IMR-90 (cell line): ENCODE measurements around the gene ZNF385B.

Experiments
- FOS ChIP-seq: fragments of 150-350 bp; IDR thresholded peaks from 2 replicates; pipeline ENCODE4 v1.6.1; 2016; ENCODE audit warnings: low read depth, low read length
- MAFK ChIP-seq: IDR thresholded peaks from 2 replicates; pipeline ENCODE4 v1.6.1; 2012; ENCODE audit warnings: low read depth, low read length, improper control_type of control experiment
- POLR2A ChIP-seq: IDR thresholded peaks from 2 replicates; pipeline ENCODE4 v1.6.1; 2012; ENCODE audit warnings: mild to moderate bottlenecking, low read depth, low read length
- RAD21 ChIP-seq: IDR thresholded peaks from 2 replicates; pipeline ENCODE4 v1.6.1; 2012; ENCODE audit warnings: low read length, improper control_type of control experiment
- TF ChIP-seq, protein P1 (sequence below): conservative IDR thresholded peaks from 2 replicates; pipeline ENCODE4 v1.5.1; 2012; ENCODE audit warnings: mild to moderate bottlenecking, low read depth, low read length, improper control_type of control experiment
- TF ChIP-seq, protein P2 (sequence below): fragments of 150-350 bp; IDR thresholded peaks from 2 replicates; pipeline ENCODE4 v1.6.1; 2017; ENCODE audit warnings: mild to moderate bottlenecking, antibody characterized with exemption, low read length, low read depth
- TF ChIP-seq, protein P3 (sequence below): fragments of 150-350 bp; IDR thresholded peaks from 2 replicates; pipeline ENCODE4 v1.6.1; 2016; ENCODE audit warnings: low read depth, mild to moderate bottlenecking, low read length, moderate library complexity, borderline replicate concordance

DNA sequence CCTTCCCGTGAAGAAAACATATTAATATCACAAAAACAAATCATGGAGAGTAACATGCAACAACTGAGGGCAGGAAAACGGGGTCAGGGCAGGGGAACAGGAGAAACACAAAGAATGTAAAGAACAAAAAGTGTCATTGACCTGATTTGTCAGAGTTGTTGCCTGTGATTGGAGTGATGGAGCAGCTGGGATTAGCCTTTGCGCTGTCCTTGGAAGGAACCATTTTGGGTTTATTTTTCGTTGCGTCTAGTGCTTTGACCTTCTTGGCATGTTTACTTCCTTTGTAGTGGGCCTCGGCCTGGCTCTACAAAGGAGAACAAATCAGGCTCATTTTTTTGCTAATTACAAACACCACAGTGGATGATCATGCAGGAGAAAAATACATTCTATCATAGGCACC is 378.3 kb downstream of the ZNF385B start:
- TF ChIP-seq, protein P1, sequence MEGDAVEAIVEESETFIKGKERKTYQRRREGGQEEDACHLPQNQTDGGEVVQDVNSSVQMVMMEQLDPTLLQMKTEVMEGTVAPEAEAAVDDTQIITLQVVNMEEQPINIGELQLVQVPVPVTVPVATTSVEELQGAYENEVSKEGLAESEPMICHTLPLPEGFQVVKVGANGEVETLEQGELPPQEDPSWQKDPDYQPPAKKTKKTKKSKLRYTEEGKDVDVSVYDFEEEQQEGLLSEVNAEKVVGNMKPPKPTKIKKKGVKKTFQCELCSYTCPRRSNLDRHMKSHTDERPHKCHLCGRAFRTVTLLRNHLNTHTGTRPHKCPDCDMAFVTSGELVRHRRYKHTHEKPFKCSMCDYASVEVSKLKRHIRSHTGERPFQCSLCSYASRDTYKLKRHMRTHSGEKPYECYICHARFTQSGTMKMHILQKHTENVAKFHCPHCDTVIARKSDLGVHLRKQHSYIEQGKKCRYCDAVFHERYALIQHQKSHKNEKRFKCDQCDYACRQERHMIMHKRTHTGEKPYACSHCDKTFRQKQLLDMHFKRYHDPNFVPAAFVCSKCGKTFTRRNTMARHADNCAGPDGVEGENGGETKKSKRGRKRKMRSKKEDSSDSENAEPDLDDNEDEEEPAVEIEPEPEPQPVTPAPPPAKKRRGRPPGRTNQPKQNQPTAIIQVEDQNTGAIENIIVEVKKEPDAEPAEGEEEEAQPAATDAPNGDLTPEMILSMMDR, result no peak
- TF ChIP-seq RAD21, result no peak
- TF ChIP-seq POLR2A, result no peak
- no peak for TF ChIP-seq MAFK
- TF ChIP-seq, protein P2, sequence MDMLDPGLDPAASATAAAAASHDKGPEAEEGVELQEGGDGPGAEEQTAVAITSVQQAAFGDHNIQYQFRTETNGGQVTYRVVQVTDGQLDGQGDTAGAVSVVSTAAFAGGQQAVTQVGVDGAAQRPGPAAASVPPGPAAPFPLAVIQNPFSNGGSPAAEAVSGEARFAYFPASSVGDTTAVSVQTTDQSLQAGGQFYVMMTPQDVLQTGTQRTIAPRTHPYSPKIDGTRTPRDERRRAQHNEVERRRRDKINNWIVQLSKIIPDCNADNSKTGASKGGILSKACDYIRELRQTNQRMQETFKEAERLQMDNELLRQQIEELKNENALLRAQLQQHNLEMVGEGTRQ, result no peak
- no peak for TF ChIP-seq FOS
- TF ChIP-seq, protein P3, sequence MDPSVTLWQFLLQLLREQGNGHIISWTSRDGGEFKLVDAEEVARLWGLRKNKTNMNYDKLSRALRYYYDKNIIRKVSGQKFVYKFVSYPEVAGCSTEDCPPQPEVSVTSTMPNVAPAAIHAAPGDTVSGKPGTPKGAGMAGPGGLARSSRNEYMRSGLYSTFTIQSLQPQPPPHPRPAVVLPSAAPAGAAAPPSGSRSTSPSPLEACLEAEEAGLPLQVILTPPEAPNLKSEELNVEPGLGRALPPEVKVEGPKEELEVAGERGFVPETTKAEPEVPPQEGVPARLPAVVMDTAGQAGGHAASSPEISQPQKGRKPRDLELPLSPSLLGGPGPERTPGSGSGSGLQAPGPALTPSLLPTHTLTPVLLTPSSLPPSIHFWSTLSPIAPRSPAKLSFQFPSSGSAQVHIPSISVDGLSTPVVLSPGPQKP, result no peak
